Vagina (tissue), 2 donors: ENCODE data around the gene BRPF3. TPM values are rescaled to one million over a fixed set of nuclear protein-coding genes. Genes with fewer than 3 reads are reported as not detected.

Experiments
- DNase-seq, 2 donors: peaks; one replicate each; pipeline ENCODE4 v3.0.0-alpha.2; 2017; ENCODE audit errors: extremely low spot score in 2 of 2
- H3K27ac ChIP-seq: fragments of 200-600 bp; sonication (generic); one replicate; pipeline ENCODE4 v1.5.1; 2019
- H3K27me3 ChIP-seq: fragments of 200-600 bp; sonication (generic); one replicate; pipeline ENCODE4 v1.5.1; 2019
- H3K36me3 ChIP-seq, 2 donors: fragments of 200-600 bp; sonication (generic); one replicate each; pipeline ENCODE4 v1.5.1; 2017 to 2019
- H3K4me1 ChIP-seq: fragments of 200-600 bp; sonication (generic); one replicate; pipeline ENCODE4 v1.5.1; 2019
- H3K4me3 ChIP-seq, 2 donors: fragments of 200-600 bp; sonication (generic); 1 replicate in 1 of 2; 2 replicates in 1 of 2; pipeline ENCODE4 v1.5.1; 2016 to 2019
- H3K9me3 ChIP-seq: fragments of 200-600 bp; sonication (generic); one replicate; pipeline ENCODE4 v1.5.1; 2019
- POLR2A ChIP-seq, 2 donors: fragments of 450-650 bp; IDR thresholded peaks; one replicate each; pipeline ENCODE4 v1.6.1; 2017; ENCODE audit warnings: antibody characterized with exemption in 2 of 2, mild to moderate bottlenecking in 2 of 2, moderate library complexity in 2 of 2
- POLR2AphosphoS5 ChIP-seq, 2 donors: sonication (generic); formaldehyde crosslinking; IDR thresholded peaks; one replicate each; pipeline ENCODE4 v1.9.0; 2017; ENCODE audit warnings: antibody characterized with exemption in 2 of 2, mild to moderate bottlenecking in 2 of 2, low read depth in 1 of 2; ENCODE audit not compliant: insufficient read depth in 1 of 2
- intact Hi-C: fragments of 100-400 bp; cut with DNase I; formaldehyde crosslinking; loops from one replicate; pipeline ENCODE4 v1.15.1; 2023
- total RNA-seq: library from RNA; depleted of rRNA; stranded (reverse); fragments of >200 nt; gene quantifications from one replicate; pipeline ENCODE4 v1.2.3, GENCODE V29; 2016
- TF ChIP-seq, protein P1 (sequence below), 3 experiments: fragments of 450-650 bp in 2 of 3; fragments of 200-600 bp in 1 of 3; sonication (generic) in 1 of 3; IDR thresholded peaks; one replicate each; pipeline ENCODE4 v1.5.1; 2017 to 2019; ENCODE audit warnings: antibody characterized with exemption in 3 of 3, mild to moderate bottlenecking in 2 of 3, moderate library complexity in 2 of 3

BRPF3 gene
- total RNA-seq, 1 donor from 2014 or later, result 18.7 TPM

DNA sequence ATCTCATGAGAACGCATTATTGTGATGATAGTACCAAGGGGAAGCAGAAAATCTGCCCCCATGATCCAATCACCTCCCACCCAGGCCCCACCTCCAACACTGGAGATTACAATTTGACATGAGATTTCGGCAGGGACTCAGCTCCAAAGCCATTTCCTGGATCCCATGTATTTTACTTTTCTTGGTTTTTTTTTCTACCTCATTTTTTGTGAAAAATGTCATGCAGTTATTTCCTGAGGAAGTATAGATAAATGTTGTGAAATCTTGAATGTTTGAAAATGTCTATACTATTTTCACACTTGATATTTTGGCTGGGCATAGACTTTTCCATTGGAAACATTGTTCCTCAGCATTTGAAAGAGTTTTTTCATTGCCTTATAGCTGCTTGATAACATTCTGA lies 9.1 kb upstream of the BRPF3 start:
- no peak overlapping the region for H3K27ac ChIP-seq
- no peaks in the 10 kb centered on the region for H3K36me3 ChIP-seq
- DNase-seq, result no peak
- no peaks in the 10 kb centered on the region for H3K27me3 ChIP-seq
- H3K4me1 ChIP-seq, result no peaks in the 10 kb centered on the region
- no peaks in the 10 kb centered on the region for H3K9me3 ChIP-seq
- intact Hi-C loops, result no loop called here
- TF ChIP-seq POLR2AphosphoS5 (IDR thresholded peaks at IDR 0.05; ENCODE audit: insufficient read depth in 1 of 2, low read depth in 1 of 2) (no peak), POLR2A (IDR thresholded peaks at IDR 0.05) (no peak)
- TF ChIP-seq, protein P1, sequence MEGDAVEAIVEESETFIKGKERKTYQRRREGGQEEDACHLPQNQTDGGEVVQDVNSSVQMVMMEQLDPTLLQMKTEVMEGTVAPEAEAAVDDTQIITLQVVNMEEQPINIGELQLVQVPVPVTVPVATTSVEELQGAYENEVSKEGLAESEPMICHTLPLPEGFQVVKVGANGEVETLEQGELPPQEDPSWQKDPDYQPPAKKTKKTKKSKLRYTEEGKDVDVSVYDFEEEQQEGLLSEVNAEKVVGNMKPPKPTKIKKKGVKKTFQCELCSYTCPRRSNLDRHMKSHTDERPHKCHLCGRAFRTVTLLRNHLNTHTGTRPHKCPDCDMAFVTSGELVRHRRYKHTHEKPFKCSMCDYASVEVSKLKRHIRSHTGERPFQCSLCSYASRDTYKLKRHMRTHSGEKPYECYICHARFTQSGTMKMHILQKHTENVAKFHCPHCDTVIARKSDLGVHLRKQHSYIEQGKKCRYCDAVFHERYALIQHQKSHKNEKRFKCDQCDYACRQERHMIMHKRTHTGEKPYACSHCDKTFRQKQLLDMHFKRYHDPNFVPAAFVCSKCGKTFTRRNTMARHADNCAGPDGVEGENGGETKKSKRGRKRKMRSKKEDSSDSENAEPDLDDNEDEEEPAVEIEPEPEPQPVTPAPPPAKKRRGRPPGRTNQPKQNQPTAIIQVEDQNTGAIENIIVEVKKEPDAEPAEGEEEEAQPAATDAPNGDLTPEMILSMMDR (IDR thresholded peaks at IDR 0.05), result no peak
- no peak overlapping the region for H3K4me3 ChIP-seq

DNA sequence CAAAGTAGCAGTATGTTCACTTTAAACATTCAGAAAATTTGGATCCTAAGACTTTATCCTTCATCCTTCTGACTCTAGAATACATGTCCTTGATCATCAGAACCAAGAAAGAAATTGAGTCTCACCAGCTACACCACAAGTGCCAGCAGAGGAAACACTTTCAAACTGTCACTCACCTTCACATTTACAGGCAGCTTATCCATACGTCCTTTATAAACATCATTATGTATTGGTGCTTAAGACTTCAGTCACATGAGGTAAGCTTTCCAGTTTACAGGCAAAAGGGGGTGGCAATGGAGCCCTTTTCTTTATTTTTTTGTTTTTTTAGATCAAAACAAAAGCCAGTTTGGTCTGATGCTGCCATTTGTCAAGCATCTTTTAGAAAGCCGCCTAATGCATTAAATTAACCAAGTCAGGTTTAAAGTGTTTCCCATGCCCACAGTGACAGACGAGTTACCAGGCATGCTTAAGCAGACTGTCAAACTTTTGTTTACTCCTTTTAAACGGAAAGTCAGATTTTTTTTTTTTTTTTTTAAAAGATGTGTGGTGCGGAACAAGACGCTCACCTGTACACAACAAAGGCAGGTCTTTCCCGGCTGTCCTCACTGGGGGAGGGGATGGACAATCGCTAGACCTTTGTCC lies 952 bp upstream of the BRPF3 start:
- TF ChIP-seq, protein P1 (IDR thresholded peaks at IDR 0.05), result no peak
- TF ChIP-seq POLR2A (IDR thresholded peaks at IDR 0.05), result no peak
- no peak for TF ChIP-seq POLR2AphosphoS5 (IDR thresholded peaks at IDR 0.05; ENCODE audit: insufficient read depth in 1 of 2, low read depth in 1 of 2)
- Histone ChIP-seq H3K4me3 (peak overlapping the region; percentile 64 to 96), H3K27me3 (no peaks in the 10 kb centered on the region), H3K27ac (peak overlapping the region; percentile 95), H3K4me1 (peaks cover 22% of the 10 kb centered on the region), H3K9me3 (no peaks in the 10 kb centered on the region), H3K36me3 (peaks cover 0 to 2% of the 10 kb centered on the region in 2 donors)
- no peak for DNase-seq
- intact Hi-C loops, result loop anchor here (2.0 to 5.0 kb wide), 2 partner anchors 63 to 169 kb away; partner anchors contain the start of genes MAPK13 and MAPK14

DNA sequence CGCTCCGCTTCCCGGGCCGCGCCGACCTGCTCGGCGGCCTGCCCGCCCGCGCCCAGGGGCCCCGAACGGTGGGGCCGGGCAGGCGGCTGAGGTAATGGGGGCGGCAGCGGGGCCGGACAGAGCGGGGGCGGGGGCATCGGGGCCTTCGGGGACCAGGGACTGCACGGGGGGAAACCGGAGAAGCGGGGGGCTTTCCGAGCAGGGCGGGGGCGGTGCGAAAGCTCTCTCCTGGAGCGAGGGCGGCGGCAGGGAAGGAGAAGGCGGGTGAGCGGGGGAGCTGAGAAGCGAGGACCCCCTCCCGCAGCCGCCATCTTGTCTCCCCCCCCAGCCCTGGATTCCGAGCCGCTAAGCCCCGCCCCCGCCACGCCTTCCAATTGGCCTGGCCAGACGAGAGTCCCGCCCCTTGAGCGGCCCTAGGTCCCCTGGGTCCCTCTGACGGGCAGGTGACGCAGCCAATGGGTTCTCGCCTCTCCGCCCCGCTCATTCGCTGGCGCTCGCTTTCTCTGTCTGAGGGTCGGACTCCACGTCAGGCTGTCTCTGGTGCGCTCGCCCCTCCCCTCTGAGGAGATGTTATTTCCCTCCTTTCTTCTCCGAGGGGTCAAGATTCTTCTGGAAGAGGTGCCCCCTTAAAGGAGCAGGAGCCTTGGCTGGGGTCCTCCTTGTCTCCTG lies 470 bp downstream of the BRPF3 start:
- H3K9me3 ChIP-seq, result no peaks in the 10 kb centered on the region
- peak in 1 of 2 donors; percentile 96 for DNase-seq
- H3K4me1 ChIP-seq, result peaks cover 33% of the 10 kb centered on the region
- H3K36me3 ChIP-seq, result peaks cover 0 to 16% of the 10 kb centered on the region in 2 donors
- intact Hi-C loops, result loop anchor here (2.0 to 5.0 kb wide), 2 partner anchors 65 to 170 kb away; partner anchors contain the start of genes MAPK13 and MAPK14
- H3K27me3 ChIP-seq, result no peaks in the 10 kb centered on the region
- H3K4me3 ChIP-seq, result peak overlapping the region; percentile 64 to 96
- H3K27ac ChIP-seq, result peak overlapping the region; percentile 95
- TF ChIP-seq, protein P1 (IDR thresholded peaks at IDR 0.05), result no peak
- TF ChIP-seq POLR2AphosphoS5 (IDR thresholded peaks at IDR 0.05; ENCODE audit: insufficient read depth in 1 of 2, low read depth in 1 of 2) (peak in 1 of 2 donors; percentile 65), POLR2A (IDR thresholded peaks at IDR 0.05) (peak in 1 of 2 donors; percentile 49)

DNA sequence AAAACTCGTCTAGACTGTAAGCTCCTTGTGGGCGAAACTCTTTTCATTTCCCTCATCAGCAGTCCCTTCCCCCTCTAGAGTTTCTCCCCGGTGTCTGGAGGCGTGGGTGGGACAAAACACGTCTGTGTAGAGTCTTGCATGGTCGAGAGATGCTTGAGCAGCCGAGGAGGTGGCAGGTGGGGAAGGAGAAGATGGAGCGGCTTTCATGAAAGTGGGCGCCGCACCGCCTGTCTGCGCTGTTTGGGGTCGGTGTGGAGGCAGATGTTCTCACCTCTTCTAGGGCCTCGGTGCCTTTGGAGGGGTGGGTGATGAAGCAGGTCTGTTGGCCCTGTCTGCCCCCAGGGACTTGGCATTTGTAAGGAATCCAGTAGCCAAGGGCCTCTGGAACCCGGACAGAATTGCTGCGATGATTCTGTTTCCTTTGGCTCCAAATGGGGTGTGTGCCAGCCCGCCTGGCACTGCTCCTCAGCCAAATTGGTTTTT lies 1.2 kb downstream of the BRPF3 start:
- H3K4me3 ChIP-seq, result peak overlapping the region; percentile 64 to 96
- no peak for DNase-seq
- no peak for TF ChIP-seq POLR2AphosphoS5 (IDR thresholded peaks at IDR 0.05; ENCODE audit: insufficient read depth in 1 of 2, low read depth in 1 of 2)
- intact Hi-C loops, result loop anchor here (2.0 to 5.0 kb wide), 2 partner anchors 65 to 171 kb away; partner anchors contain the start of genes MAPK13 and MAPK14
- peak overlapping the region; percentile 95 for H3K27ac ChIP-seq
- peaks cover 0 to 17% of the 10 kb centered on the region in 2 donors for H3K36me3 ChIP-seq
- H3K27me3 ChIP-seq, result no peaks in the 10 kb centered on the region
- H3K9me3 ChIP-seq, result no peaks in the 10 kb centered on the region
- peaks cover 41% of the 10 kb centered on the region for H3K4me1 ChIP-seq

DNA sequence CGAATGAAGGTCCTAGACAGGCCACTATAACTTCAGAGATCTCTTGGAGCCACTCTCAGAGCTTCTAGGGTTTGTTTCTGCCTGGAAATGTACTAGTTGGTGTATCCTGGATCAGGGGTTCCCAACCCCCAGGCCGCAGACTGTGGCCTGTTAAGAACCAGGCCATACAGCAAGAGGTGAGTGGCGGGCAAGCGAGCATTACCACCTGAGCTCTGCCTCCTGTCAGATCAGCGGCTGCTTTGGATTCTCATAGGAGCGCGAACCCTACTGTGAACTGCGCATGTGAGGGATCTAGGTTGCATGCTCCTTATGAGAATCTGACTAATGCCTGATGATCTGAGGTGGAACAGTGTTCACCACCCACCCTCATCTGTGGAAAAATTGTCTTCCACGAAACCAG lies 2.4 kb downstream of the BRPF3 start:
- Histone ChIP-seq H3K4me1 (peaks cover 53% of the 10 kb centered on the region), H3K27me3 (no peaks in the 10 kb centered on the region), H3K9me3 (no peaks in the 10 kb centered on the region), H3K27ac (no peak overlapping the region), H3K36me3 (peaks cover 0 to 17% of the 10 kb centered on the region in 2 donors), H3K4me3 (no peak overlapping the region)
- DNase-seq, result no peak
- TF ChIP-seq POLR2A (IDR thresholded peaks at IDR 0.05) (no peak), POLR2AphosphoS5 (IDR thresholded peaks at IDR 0.05; ENCODE audit: insufficient read depth in 1 of 2, low read depth in 1 of 2) (no peak)
- TF ChIP-seq, protein P1 (IDR thresholded peaks at IDR 0.05), result no peak
- intact Hi-C loops, result loop anchor here (5.0 kb wide), 1 partner anchor 67 kb away; the partner anchor contains the start of gene MAPK13
